A549 treated with CpdA at 1 μM for 4 hours (cell line): ENCODE results near the gene ZNF408. TPM values are rescaled to one million over a fixed set of nuclear protein-coding genes. Genes with fewer than 3 reads are reported as not detected.

ENCODE experiments used
- total RNA-seq: library from RNA; stranded (reverse); fragments of 200-300 nt; extraction: Qiagen RNA extraction; gene quantifications from 5 replicates; pipeline ENCODE4 v1.2.3, GENCODE V29; 2022; ENCODE audit warnings: low read depth

The ZNF408 gene
- 14.6 to 19.0 TPM (median 17.4 TPM) in 5 replicates for total RNA-seq

DNA sequence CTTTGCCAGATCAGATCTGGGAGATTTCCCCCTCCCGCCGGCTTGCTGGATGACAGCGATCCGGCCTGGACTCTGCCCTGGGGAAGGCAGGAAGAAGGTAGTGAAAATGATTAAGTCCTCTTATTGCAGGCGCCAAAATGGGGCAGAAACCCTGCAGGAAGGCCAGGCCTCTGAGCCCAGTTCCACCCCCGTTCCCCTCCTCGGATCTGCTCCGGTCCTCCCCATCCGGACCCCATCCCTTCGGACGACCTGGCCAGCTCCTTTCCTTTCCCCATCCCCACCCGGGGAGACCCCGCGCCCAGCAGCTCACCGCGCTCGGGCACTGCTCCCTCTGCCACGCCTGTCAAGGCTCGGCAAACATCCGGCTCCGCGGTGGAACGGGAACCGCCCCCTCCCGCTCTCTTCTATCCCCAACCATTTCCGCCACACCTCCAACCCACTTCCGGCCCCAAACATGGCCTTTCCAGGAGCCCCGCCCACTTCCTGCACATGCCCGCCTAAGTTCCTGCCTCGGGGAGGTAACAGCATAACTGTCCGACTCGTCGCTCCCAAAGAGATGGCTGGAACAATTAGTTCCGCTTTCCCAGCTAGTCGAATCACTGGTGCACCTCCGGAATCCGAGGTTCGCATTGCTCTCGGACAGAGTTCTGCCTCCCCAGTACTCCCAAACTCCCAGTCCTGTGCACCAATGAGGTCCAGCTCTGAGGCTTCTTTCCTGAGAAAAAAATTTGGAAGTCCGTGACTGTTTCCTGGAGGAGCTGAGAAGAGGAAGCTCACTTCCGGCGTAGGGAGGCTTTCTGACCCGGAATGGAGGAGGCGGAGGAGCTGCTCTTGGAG, at the start of gene ZNF408, which contains the start of gene ARHGAP1:
ZNF408 (plus strand) TSS at position 791 of the 837 bp plus-strand sequence; CDS start at position 808, 17 bp downstream.
ARHGAP1 (minus strand) TSS at position 379 of the 837 bp plus-strand sequence. CDS start 4,512 bp downstream, outside the sequence.

DNA sequence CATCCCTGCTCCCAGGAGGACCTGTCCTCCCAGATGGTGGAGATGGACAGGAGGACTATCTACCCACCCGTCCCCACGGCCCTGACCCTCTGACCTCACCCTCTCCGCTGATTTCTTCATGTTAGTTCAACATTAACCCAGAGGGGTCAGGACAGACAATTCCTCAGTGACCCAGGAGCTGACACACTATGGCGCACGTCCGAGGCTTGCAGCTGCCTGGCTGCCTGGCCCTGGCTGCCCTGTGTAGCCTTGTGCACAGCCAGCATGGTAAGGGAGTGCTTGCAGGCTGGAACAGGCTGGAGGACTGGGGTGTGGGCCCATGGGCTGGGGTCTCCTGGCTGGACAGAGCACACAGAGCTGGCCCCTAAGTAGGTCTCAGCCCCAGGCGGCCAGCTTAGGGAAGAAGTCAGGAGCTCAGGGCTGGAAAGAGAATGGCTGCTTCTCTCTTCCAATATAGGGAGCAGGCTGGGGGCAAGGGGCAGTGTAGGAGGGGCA, 18.3 kb downstream of the ZNF408 start, which contains the start of gene F2:
F2 (plus strand) TSS at position 166 of the 495 bp plus-strand sequence; CDS start at position 189, 23 bp downstream.

Other genes starting within 250 kb of the ZNF408 start
- 13.8 to 17.0 TPM (median 15.8 TPM) in 5 replicates for gene AMBRA1, start 107.0 kb upstream of the ZNF408 start, total RNA-seq
- 5.1 to 7.7 TPM (median 5.7 TPM) in 5 replicates for gene HARBI1, start 83.8 kb upstream of the ZNF408 start, total RNA-seq
- 52.6 to 58.5 TPM (median 53.6 TPM) in 5 replicates for gene ATG13, start 83.5 kb upstream of the ZNF408 start, total RNA-seq
- gene ARHGAP1, start 412 bp upstream of the ZNF408 start, total RNA-seq: 52.4 to 63.0 TPM (median 54.6 TPM) in 5 replicates
- gene F2, start 18.2 kb downstream of the ZNF408 start, total RNA-seq: 1.9 to 2.6 TPM (median 2.1 TPM) in 5 replicates
- 60.0 to 91.3 TPM (median 71.8 TPM) in 5 replicates for gene CKAP5, start 145.2 kb downstream of the ZNF408 start, total RNA-seq
- 6.6 to 9.0 TPM (median 8.3 TPM) in 5 replicates for gene LRP4, start 217.5 kb downstream of the ZNF408 start, total RNA-seq
- 25.7 to 36.4 TPM (median 30.0 TPM) in 5 replicates for gene CSTPP1, start 235.7 kb downstream of the ZNF408 start, total RNA-seq